ENCODE data around the gene TNFRSF8. TPM values are rescaled to one million over a fixed set of nuclear protein-coding genes. Genes with fewer than 3 reads are reported as not detected.

The TNFRSF8 gene
- total and polyA plus RNA-seq, 2 of the 13 experiments (the other 11 are each of a cell fraction or from before 2014, with no cell fraction given): not detected

DNA sequence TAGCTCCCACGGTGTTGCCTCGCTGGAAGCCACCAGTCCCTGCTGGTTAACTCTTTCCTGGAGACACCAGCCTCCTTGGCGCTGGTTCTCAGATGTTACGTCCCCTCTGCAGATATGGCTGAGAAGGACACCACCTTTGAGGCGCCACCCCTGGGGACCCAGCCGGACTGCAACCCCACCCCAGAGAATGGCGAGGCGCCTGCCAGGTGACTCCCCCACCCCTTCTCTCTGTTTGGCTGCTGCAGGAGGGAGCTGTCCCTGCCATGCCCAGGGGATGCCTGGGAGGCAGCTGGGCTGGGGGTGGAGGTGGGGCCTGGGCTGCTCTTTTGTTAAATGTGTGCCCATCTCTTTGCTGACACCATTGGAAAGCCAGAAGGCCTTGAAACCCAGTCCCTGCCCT, 60.1 kb downstream of the TNFRSF8 start:
- H4K20me1 ChIP-seq (ENCODE audit: insufficient read depth, low read length): no peaks in the 10 kb centered on the region
- DNase-seq (ENCODE audit: low spot score): no peak
- BruUV-seq (replicated peaks): no TSS peak
- no peaks in the 10 kb centered on the region for H3K36me3 ChIP-seq (replicated peaks in 1 of 2; ENCODE audit: control insufficient read depth in 1 of 2, insufficient read depth in 2 of 2, low read length in 2 of 2)
- intact Hi-C loops (cut with micrococcal nuclease; ENCODE audit: unreplicated experiment) (no loop called here), in situ Hi-C loops (cut with HindIII; ENCODE audit: extremely low pct_ligation_motif_present, low pct_unique_long_range_greater_than_20kb) (loop anchor here (5.0 to 25.0 kb wide), 2 partner anchors 84 to 539 kb away; no protein-coding TSS in a partner anchor)
- peaks cover 5 to 20% of the 10 kb centered on the region in 2 experiments for H3K27me3 ChIP-seq (ENCODE audit: control insufficient read depth in 1 of 2, insufficient read depth in 2 of 2, low read length in 2 of 2)
- H3K4me2 ChIP-seq (ENCODE audit: low read depth, low read length): no peak overlapping the region
- no peak overlapping the region for H3K27ac ChIP-seq (ENCODE audit: extremely low read length, insufficient read depth, low read length)
- CTCF ChIA-PET (ENCODE audit: low intra/inter-chr PET ratio, low total read pairs): interaction anchor here (5.3 kb wide), 1 partner anchor 85 kb away, joined by 93 read pairs; no protein-coding TSS in a partner anchor
- H3K4me1 ChIP-seq (ENCODE audit: insufficient read depth, low read length): no peaks in the 10 kb centered on the region
- H3K79me2 ChIP-seq (ENCODE audit: insufficient read depth, low read length): no peaks in the 10 kb centered on the region
- ATAC-seq: no peak
- no peak overlapping the region for H3K9ac ChIP-seq (ENCODE audit: insufficient read depth, low read depth, low read length)
- WGBS (ENCODE audit: low lambda C conversion rate): 28% methylated on average over 4 of the region's 8 CpGs
- FAIRE-seq: no peak
- POLR2A ChIA-PET: no interaction called here
- H3K9me3 ChIP-seq (ENCODE audit: low read length): no peaks in the 10 kb centered on the region
- H3K4me3 ChIP-seq (replicated peaks in 1 of 3; ENCODE audit: insufficient read depth in 1 of 3, low read depth in 2 of 3, low read length in 3 of 3): no peak overlapping the region
- no peak overlapping the region for H2AFZ ChIP-seq (ENCODE audit: low read length)
- no peak for TF ChIP-seq TCF7 (IDR thresholded peaks at IDR 0.05; ENCODE audit: low read depth)
- TF ChIP-seq, protein P1, sequence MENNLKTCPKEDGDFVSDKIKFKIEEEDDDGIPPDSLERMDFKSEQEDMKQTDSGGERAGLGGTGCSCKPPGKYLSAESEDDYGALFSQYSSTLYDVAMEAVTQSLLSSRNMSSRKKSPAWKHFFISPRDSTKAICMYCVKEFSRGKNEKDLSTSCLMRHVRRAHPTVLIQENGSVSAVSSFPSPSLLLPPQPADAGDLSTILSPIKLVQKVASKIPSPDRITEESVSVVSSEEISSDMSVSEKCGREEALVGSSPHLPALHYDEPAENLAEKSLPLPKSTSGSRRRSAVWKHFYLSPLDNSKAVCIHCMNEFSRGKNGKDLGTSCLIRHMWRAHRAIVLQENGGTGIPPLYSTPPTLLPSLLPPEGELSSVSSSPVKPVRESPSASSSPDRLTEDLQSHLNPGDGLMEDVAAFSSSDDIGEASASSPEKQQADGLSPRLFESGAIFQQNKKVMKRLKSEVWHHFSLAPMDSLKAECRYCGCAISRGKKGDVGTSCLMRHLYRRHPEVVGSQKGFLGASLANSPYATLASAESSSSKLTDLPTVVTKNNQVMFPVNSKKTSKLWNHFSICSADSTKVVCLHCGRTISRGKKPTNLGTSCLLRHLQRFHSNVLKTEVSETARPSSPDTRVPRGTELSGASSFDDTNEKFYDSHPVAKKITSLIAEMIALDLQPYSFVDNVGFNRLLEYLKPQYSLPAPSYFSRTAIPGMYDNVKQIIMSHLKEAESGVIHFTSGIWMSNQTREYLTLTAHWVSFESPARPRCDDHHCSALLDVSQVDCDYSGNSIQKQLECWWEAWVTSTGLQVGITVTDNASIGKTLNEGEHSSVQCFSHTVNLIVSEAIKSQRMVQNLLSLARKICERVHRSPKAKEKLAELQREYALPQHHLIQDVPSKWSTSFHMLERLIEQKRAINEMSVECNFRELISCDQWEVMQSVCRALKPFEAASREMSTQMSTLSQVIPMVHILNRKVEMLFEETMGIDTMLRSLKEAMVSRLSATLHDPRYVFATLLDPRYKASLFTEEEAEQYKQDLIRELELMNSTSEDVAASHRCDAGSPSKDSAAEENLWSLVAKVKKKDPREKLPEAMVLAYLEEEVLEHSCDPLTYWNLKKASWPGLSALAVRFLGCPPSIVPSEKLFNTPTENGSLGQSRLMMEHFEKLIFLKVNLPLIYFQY (CRISPR knock-in tag; IDR thresholded peaks at IDR 0.05; ENCODE audit: borderline replicate concordance): no peak
- no peak for TF ChIP-seq CBX5 (CRISPR knock-in tag; IDR thresholded peaks at IDR 0.05; ENCODE audit: borderline replicate concordance)
- TF ChIP-seq ZNF652 (CRISPR knock-in tag; IDR thresholded peaks at IDR 0.05; ENCODE audit: borderline replicate concordance, low read depth): no peak
- TF ChIP-seq YY1 (IDR thresholded peaks at IDR 0.05; ENCODE audit: insufficient read depth, insufficient replicate concordance, low read depth, low read length): no peak
- TF ChIP-seq ZNF30 (CRISPR knock-in tag; IDR thresholded peaks at IDR 0.05): no peak
- TF ChIP-seq ZKSCAN1 (IDR thresholded peaks at IDR 0.05; ENCODE audit: low read length): no peak
- no peak for TF ChIP-seq PBX2 (CRISPR knock-in tag; IDR thresholded peaks at IDR 0.05)
- TF ChIP-seq, protein P2, sequence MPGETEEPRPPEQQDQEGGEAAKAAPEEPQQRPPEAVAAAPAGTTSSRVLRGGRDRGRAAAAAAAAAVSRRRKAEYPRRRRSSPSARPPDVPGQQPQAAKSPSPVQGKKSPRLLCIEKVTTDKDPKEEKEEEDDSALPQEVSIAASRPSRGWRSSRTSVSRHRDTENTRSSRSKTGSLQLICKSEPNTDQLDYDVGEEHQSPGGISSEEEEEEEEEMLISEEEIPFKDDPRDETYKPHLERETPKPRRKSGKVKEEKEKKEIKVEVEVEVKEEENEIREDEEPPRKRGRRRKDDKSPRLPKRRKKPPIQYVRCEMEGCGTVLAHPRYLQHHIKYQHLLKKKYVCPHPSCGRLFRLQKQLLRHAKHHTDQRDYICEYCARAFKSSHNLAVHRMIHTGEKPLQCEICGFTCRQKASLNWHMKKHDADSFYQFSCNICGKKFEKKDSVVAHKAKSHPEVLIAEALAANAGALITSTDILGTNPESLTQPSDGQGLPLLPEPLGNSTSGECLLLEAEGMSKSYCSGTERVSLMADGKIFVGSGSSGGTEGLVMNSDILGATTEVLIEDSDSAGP (CRISPR knock-in tag; IDR thresholded peaks at IDR 0.05; ENCODE audit: borderline replicate concordance): no peak
- no peak for TF ChIP-seq ZNF737 (CRISPR knock-in tag; IDR thresholded peaks at IDR 0.05; ENCODE audit: borderline replicate concordance)
- TF ChIP-seq, protein P3, sequence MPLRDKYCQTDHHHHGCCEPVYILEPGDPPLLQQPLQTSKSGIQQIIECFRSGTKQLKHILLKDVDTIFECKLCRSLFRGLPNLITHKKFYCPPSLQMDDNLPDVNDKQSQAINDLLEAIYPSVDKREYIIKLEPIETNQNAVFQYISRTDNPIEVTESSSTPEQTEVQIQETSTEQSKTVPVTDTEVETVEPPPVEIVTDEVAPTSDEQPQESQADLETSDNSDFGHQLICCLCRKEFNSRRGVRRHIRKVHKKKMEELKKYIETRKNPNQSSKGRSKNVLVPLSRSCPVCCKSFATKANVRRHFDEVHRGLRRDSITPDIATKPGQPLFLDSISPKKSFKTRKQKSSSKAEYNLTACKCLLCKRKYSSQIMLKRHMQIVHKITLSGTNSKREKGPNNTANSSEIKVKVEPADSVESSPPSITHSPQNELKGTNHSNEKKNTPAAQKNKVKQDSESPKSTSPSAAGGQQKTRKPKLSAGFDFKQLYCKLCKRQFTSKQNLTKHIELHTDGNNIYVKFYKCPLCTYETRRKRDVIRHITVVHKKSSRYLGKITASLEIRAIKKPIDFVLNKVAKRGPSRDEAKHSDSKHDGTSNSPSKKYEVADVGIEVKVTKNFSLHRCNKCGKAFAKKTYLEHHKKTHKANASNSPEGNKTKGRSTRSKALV (CRISPR knock-in tag; IDR thresholded peaks at IDR 0.05): no peak
- TF ChIP-seq ATF1 (CRISPR knock-in tag; IDR thresholded peaks at IDR 0.05): no peak
- TF ChIP-seq ZBTB8A (CRISPR knock-in tag; IDR thresholded peaks at IDR 0.05; ENCODE audit: borderline replicate concordance, low read depth): no peak
- TF ChIP-seq, protein P4, sequence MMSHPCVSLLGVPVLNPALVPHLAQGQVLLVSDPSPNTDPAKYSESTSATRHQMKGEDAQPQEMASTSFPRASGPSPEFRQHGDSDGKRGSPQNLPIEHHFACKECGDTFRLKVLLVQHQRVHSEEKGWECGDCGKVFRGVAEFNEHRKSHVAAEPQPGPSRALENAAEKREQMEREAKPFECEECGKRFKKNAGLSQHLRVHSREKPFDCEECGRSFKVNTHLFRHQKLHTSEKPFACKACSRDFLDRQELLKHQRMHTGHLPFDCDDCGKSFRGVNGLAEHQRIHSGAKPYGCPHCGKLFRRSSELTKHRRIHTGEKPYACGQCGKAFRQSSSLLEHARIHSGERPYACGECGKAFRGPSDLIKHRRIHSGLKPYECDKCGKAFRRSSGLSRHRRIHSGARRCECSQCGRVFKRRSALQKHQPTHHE (CRISPR knock-in tag; IDR thresholded peaks at IDR 0.05; ENCODE audit: borderline replicate concordance): no peak
- no peak for TF ChIP-seq HNRNPL (IDR thresholded peaks at IDR 0.05; ENCODE audit: low read depth, low read length)
